Prostate gland (tissue), 2 donors: ENCODE results near the gene GUCY1A2.

Experiments used
- POLR2A ChIP-seq: fragments of 450-650 bp; IDR thresholded peaks from one replicate; pipeline ENCODE4 v1.6.1; 2016; ENCODE audit warnings: antibody characterized with exemption, mild to moderate bottlenecking
- TF ChIP-seq, protein P1 (sequence below), 4 experiments: fragments of 200-600 bp in 2 of 4; fragments of 450-650 bp in 2 of 4; sonication (generic) in 2 of 4; IDR thresholded peaks; 1 replicate in 3 of 4; 2 replicates in 1 of 4; pipeline ENCODE4 v1.5.1; 2016 to 2019; ENCODE audit warnings: antibody characterized with exemption in 4 of 4, mild to moderate bottlenecking in 2 of 4, moderate library complexity in 2 of 4

DNA sequence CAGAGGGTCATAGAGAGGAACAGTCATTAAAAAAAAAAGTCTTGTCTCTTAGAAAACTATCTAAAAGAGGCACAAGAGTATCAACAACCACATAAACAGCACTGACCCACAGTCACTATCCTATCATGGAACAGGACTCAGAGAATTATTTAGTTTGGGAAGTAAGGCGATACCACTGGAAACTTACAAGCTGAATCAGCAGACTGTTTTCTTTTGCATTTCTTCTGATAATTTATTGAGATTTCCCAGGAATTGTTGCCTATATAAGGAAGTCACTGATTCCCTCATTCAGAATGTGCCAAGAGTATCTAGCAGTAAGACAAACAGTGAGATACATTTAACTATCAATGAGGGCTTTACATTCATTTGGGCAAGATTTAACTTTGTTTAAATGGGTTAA, 304.1 kb downstream of the GUCY1A2 start:
- TF ChIP-seq, protein P1, sequence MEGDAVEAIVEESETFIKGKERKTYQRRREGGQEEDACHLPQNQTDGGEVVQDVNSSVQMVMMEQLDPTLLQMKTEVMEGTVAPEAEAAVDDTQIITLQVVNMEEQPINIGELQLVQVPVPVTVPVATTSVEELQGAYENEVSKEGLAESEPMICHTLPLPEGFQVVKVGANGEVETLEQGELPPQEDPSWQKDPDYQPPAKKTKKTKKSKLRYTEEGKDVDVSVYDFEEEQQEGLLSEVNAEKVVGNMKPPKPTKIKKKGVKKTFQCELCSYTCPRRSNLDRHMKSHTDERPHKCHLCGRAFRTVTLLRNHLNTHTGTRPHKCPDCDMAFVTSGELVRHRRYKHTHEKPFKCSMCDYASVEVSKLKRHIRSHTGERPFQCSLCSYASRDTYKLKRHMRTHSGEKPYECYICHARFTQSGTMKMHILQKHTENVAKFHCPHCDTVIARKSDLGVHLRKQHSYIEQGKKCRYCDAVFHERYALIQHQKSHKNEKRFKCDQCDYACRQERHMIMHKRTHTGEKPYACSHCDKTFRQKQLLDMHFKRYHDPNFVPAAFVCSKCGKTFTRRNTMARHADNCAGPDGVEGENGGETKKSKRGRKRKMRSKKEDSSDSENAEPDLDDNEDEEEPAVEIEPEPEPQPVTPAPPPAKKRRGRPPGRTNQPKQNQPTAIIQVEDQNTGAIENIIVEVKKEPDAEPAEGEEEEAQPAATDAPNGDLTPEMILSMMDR (IDR thresholded peaks at IDR 0.05): no peak
- TF ChIP-seq POLR2A: no peak
